Medulla oblongata (tissue), 1 donor: ENCODE results near the gene SLC6A17.

Experiments
- DNase-seq: peaks from one replicate; pipeline ENCODE4 v3.0.0-alpha.2; 2015; ENCODE audit errors: extremely low spot score

SLC6A17 gene

GRCh38 chr1:110241516-110241915 is 91.2 kb downstream of the SLC6A17 start:
- DNase-seq = no peak

- DNase-seq = no peak
Measured at GRCh38 chr1:110242062-110242461, 91.8 kb downstream of the SLC6A17 start.

DNA sequence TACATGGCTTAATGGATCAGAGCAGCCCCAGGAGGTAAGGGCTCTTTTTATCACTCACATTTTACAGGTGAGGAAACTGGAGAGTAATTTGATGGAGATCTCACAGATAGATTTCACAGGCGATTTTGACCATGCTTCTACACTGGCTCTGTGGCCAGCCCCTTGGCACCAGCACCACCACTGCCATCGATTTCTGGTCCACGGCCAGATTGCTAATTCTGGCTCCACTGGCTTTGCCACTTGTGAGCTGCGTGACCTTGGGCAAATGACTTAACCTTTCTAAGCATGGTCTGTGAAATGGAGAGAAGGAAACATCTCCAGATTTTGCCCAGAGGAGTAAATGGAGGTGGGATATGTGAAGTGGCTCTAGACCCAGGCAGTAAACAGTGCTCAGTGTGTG is 92.4 kb downstream of the SLC6A17 start:
- DNase-seq = no peak

DNA sequence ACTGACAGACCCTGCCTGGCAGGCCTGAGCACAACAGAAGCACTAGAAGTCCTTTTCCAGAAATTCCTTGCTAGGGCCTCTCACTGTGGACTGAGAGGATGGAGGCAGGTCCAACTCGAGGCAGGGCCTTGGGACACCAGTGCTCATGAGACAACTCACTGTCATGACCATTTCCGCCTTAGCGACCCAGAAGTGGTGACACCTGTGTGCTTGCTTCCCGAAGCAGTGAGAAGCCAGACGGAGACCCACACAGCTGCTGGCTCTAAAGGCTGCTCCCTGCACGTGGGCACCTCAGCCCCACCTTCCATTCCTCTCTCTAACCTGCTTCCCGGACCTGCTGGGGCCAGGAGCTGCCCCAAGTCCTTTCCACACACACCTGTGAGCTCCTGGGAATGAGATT is 92.9 kb downstream of the SLC6A17 start:
- no peak for DNase-seq

- DNase-seq = no peak
Measured at GRCh38 chr1:110243574-110243973, 93.3 kb downstream of the SLC6A17 start.

GRCh38 chr1:110245876-110246620 is 95.8 kb downstream of the SLC6A17 start:
- no peak for DNase-seq

- no peak for DNase-seq
Measured at GRCh38 chr1:110248746-110249145, 98.5 kb downstream of the SLC6A17 start.

DNA sequence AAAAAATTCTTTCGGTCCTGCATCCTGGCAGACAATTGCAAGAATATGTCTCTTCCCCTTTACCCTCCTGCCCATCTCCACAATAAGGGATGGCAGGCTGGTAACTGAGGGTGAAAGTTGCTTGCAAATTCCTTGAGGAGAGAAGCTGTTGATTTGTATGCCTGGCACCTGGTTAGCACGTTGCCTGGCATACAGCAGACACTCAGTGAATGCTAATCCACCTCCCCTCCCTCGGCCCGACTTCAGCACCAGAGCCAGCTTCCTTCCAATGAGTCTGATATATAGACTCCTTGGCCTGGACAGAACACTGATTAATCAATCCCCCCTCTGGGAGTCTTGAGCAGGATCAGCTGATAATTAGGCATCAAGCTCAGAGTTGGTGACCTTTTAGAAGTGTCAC is 99.0 kb downstream of the SLC6A17 start:
- no peak for DNase-seq

- no peak for DNase-seq
Measured at GRCh38 chr1:110250008-110250407, 99.7 kb downstream of the SLC6A17 start.

DNA sequence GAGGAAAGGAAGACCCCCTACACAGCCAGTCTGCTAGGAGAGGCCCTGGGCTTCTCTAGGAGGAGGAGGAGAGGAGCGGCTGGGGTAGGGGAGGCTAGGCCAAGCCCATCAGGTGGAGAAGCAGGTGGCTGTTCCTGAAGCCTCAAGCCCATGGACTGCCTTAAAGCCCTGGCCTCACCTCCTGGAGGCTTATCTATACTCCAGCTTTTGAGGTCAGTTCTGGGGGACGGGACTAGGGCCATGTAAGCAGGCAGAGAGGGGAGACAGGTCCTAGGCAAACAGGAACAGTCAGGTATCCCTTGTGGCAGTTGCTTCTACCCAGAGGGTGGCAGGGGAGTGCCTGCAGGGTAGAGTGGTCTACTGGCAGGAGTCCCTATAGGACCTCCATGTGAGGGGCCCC is 100.5 kb downstream of the SLC6A17 start:
- DNase-seq = no peak
